ENCODE measurements around the gene DGAT2. TPM values are rescaled to one million over a fixed set of nuclear protein-coding genes. Genes with fewer than 3 reads are reported as not detected.
"Not testable (repeated sequence)": the region's sequence is repeated elsewhere in the genome, so short reads cannot be mapped to it uniquely, and the experiment has no call there.

DGAT2 gene
- total RNA-seq, 1 donor: 3.6 TPM

DNA sequence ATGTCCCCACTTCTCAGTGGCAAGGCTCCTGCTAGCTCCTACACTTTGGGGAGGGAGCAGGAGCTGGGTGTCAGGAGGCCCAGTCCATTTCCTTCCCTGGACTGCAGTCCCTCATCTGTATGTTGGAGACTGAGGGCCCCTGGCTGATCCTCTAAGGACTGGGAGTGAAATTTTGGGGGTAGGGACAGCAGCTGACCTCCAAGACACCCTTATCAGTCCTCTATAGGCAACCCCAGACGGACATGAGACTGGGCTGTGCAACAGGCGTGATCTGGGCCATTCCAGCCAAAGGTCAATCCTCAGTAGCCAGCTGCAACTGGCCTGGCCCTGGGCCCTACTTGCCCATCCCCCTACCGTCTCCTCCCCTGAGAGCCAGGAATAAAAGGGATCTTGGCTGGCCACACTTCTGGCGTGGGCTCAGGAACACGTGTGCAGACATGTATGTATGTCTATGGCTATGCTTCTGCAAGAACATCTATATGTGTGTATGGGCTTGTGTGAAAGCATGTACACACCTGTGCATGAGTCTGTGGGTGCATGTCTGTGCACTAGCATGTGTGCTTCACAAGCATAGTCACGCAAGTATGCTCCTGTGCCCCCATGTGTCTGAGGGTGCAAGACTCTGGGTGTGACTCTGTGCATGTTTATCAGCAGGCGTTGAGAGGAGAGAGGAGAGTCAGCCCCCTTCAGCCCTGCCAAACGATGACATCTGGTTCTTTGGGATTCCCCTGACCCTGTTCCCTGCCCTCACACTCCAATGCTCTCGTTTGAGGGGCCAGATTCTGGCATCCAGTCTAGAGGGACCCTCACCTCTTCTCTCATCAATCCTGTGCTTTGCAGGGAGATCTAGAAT, 24.6 kb upstream of the DGAT2 start:
- DNase-seq (ENCODE audit: insufficient read length, low spot score, missing footprints): no peak
- Histone ChIP-seq H3K9me3 (ENCODE audit: low read depth, low read length) (no peaks in the 10 kb centered on the region), H3K4me1 (ENCODE audit: insufficient read depth, low read length) (no peaks in the 10 kb centered on the region), H3K27me3 (ENCODE audit: insufficient read depth, low read length) (peaks cover 52% of the 10 kb centered on the region), H3K27ac (ENCODE audit: low read depth, low read length) (no peak overlapping the region), H3K4me2 (ENCODE audit: insufficient read depth, low read length) (no peak overlapping the region), H3K79me2 (ENCODE audit: insufficient read depth, low read length) (no peaks in the 10 kb centered on the region), H4K20me1 (ENCODE audit: insufficient read depth, low read length) (no peaks in the 10 kb centered on the region), H2AFZ (ENCODE audit: low read length) (no peak overlapping the region), H3K4me3 (ENCODE audit: insufficient read depth, low read length) (no peak overlapping the region), H3K36me3 (ENCODE audit: insufficient read depth, low read length) (no peaks in the 10 kb centered on the region)
- TF ChIP-seq, protein P1, sequence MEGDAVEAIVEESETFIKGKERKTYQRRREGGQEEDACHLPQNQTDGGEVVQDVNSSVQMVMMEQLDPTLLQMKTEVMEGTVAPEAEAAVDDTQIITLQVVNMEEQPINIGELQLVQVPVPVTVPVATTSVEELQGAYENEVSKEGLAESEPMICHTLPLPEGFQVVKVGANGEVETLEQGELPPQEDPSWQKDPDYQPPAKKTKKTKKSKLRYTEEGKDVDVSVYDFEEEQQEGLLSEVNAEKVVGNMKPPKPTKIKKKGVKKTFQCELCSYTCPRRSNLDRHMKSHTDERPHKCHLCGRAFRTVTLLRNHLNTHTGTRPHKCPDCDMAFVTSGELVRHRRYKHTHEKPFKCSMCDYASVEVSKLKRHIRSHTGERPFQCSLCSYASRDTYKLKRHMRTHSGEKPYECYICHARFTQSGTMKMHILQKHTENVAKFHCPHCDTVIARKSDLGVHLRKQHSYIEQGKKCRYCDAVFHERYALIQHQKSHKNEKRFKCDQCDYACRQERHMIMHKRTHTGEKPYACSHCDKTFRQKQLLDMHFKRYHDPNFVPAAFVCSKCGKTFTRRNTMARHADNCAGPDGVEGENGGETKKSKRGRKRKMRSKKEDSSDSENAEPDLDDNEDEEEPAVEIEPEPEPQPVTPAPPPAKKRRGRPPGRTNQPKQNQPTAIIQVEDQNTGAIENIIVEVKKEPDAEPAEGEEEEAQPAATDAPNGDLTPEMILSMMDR (IDR thresholded peaks at IDR 0.05; ENCODE audit: extremely low read depth, low read depth, low read length): no peak

DNA sequence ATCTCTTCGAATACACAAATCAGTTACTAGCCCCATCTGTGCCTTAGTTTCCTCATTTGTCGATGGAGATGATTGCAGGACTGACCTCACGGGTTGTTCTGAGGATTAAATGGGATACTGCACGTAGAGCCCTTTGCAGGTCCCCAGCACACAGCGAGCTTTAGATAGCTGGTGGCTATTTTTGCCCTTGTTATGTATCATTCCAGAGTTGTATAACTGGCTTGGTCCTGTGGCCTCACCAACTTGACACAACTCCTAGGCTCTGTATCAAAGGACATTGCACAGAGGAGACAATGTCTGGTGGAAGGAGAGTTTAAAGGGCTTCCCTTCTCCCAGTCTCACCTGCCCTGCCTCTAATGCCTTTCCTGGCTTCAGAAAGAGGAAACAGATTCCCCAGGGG, 22.8 kb upstream of the DGAT2 start:
- Histone ChIP-seq H2AFZ (ENCODE audit: low read length) (no peak overlapping the region), H3K27ac (ENCODE audit: low read depth, low read length) (no peak overlapping the region), H3K4me3 (ENCODE audit: insufficient read depth, low read length) (no peak overlapping the region), H3K79me2 (ENCODE audit: insufficient read depth, low read length) (no peaks in the 10 kb centered on the region), H3K27me3 (ENCODE audit: insufficient read depth, low read length) (peaks cover 41% of the 10 kb centered on the region), H4K20me1 (ENCODE audit: insufficient read depth, low read length) (no peaks in the 10 kb centered on the region), H3K4me2 (ENCODE audit: insufficient read depth, low read length) (no peak overlapping the region), H3K9me3 (ENCODE audit: low read depth, low read length) (no peaks in the 10 kb centered on the region), H3K4me1 (ENCODE audit: insufficient read depth, low read length) (no peaks in the 10 kb centered on the region), H3K36me3 (ENCODE audit: insufficient read depth, low read length) (no peaks in the 10 kb centered on the region)
- DNase-seq (ENCODE audit: insufficient read length, low spot score, missing footprints): no peak
- TF ChIP-seq, protein P1 (IDR thresholded peaks at IDR 0.05; ENCODE audit: extremely low read depth, low read depth, low read length): no peak

DNA sequence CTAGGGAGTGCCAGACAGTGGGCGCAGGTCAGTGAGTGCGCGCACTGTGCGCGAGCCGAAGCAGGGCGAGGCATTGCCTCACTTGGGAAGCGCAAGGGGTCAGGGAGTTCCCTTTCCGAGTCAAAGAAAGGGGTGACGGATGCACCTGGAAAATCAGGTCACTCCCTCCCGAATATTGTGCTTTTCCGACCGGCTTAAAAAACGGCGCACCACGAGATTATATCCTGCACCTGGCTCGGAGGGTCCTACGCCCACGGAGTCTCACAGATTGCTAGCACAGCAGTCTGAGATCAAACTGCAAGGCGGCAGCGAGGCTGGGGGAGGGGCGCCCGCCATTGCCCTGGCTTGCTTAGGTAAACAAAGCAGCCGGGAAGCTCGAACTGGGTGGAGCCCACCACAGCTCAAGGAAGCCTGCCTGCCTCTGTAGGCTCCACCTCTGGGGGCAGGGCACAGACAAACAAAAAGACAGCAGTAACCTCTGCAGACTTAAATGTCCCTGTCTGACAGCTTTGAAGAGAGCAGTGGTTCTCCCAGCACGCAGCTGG, 19.8 kb upstream of the DGAT2 start:
- H3K4me2 ChIP-seq (ENCODE audit: insufficient read depth, low read length): not testable (repeated sequence)

DNA sequence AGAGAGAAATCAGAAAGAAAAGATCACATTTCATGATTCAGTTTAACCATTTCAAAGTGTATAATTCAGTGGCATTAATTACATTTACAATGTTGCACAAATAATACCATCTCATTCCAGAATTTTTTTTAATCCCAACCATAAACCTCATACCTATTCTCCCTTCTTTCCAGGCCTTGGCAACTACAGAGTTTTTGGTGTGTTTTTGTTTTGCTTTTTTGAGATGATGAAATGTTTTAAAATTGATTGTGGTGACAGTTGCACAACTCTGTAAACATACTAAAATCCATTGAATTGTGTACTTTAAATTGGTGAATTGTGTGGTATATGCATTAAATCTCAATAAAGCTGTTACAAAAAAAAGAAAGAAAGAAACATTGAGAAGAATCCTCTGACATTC, 13.6 kb upstream of the DGAT2 start:
- DNase-seq (ENCODE audit: insufficient read length, low spot score, missing footprints); H3K79me2 ChIP-seq (ENCODE audit: insufficient read depth, low read length); H3K27me3 ChIP-seq (ENCODE audit: insufficient read depth, low read length); H3K4me1 ChIP-seq (ENCODE audit: insufficient read depth, low read length); H4K20me1 ChIP-seq (ENCODE audit: insufficient read depth, low read length); H3K9me3 ChIP-seq (ENCODE audit: low read depth, low read length); H3K4me2 ChIP-seq (ENCODE audit: insufficient read depth, low read length); H3K27ac ChIP-seq (ENCODE audit: low read depth, low read length); H3K36me3 ChIP-seq (ENCODE audit: insufficient read depth, low read length); H2AFZ ChIP-seq (ENCODE audit: low read length); H3K4me3 ChIP-seq (ENCODE audit: insufficient read depth, low read length): not testable (repeated sequence)

More for the DNA sequence above, 19.8 kb upstream of the DGAT2 start:
- not testable (repeated sequence) for DNase-seq (ENCODE audit: insufficient read length, low spot score, missing footprints); H3K79me2 ChIP-seq (ENCODE audit: insufficient read depth, low read length); H3K4me1 ChIP-seq (ENCODE audit: insufficient read depth, low read length); H3K27ac ChIP-seq (ENCODE audit: low read depth, low read length); H4K20me1 ChIP-seq (ENCODE audit: insufficient read depth, low read length); H2AFZ ChIP-seq (ENCODE audit: low read length); H3K36me3 ChIP-seq (ENCODE audit: insufficient read depth, low read length); H3K9me3 ChIP-seq (ENCODE audit: low read depth, low read length); H3K4me3 ChIP-seq (ENCODE audit: insufficient read depth, low read length)
- peaks cover 29% of the 10 kb centered on the region for H3K27me3 ChIP-seq (ENCODE audit: insufficient read depth, low read length)

DNA sequence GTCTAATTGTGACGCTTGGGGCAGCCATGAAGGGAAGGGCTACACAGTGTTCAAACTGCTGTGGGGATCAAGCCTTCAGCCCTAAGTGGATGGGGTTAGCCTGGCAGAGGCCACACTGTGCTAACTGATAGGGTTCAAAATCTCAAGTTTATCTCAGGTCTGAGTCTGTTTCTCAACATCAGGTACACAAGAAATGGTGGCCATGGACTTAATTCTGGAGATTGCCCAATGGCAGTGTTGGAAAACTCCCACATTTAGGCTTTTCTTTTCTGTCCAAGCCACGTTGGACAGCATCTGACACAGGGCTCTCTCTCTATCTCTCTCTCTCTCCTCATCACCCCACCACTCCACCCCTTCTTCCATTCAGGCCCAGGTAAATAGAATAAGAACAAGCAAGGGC, 10.9 kb upstream of the DGAT2 start:
- no peak for DNase-seq (ENCODE audit: insufficient read length, low spot score, missing footprints)
- no peak overlapping the region for H3K27ac ChIP-seq (ENCODE audit: low read depth, low read length)
- H4K20me1 ChIP-seq (ENCODE audit: insufficient read depth, low read length): no peaks in the 10 kb centered on the region
- no peak overlapping the region for H2AFZ ChIP-seq (ENCODE audit: low read length)
- TF ChIP-seq, protein P1 (IDR thresholded peaks at IDR 0.05; ENCODE audit: extremely low read depth, low read depth, low read length): no peak
- no peaks in the 10 kb centered on the region for H3K36me3 ChIP-seq (ENCODE audit: insufficient read depth, low read length)
- H3K4me3 ChIP-seq (ENCODE audit: insufficient read depth, low read length): no peak overlapping the region
- H3K79me2 ChIP-seq (ENCODE audit: insufficient read depth, low read length): no peaks in the 10 kb centered on the region
- H3K9me3 ChIP-seq (ENCODE audit: low read depth, low read length): no peaks in the 10 kb centered on the region
- peaks cover 7% of the 10 kb centered on the region for H3K4me1 ChIP-seq (ENCODE audit: insufficient read depth, low read length)
- H3K4me2 ChIP-seq (ENCODE audit: insufficient read depth, low read length): no peak overlapping the region
- H3K27me3 ChIP-seq (ENCODE audit: insufficient read depth, low read length): peaks cover 3% of the 10 kb centered on the region

Measured in osteoblast (primary cell).